Endodermal cell (in vitro differentiated cells): Measurements from ENCODE around the gene BEND7. TPM values are rescaled to one million over a fixed set of nuclear protein-coding genes. Genes with fewer than 3 reads are reported as not detected.

Experiments
- DNase-seq: peaks from one replicate; pipeline ENCODE4 v3.0.0-alpha.2; 2017
- H3K27ac ChIP-seq: 2 replicates; pipeline ENCODE4 v1.5.1; 2013; ENCODE audit warnings: mild to moderate bottlenecking, low read depth, low read length, moderate library complexity
- H3K27me3 ChIP-seq: 2 replicates; pipeline ENCODE4 v1.6.1; 2013; ENCODE audit warnings: mild to moderate bottlenecking, low read length, moderate library complexity; ENCODE audit not compliant: insufficient read depth, control insufficient read depth, poor library complexity, severe bottlenecking
- H3K36me3 ChIP-seq: 2 replicates; pipeline ENCODE4 v1.7.0; 2013; ENCODE audit warnings: mild to moderate bottlenecking, low read length, moderate library complexity; ENCODE audit not compliant: control insufficient read depth, insufficient read depth
- H3K4me1 ChIP-seq: one replicate; pipeline ENCODE4 v1.7.0; 2013; ENCODE audit warnings: low read length; ENCODE audit not compliant: control insufficient read depth, insufficient read depth
- H3K4me3 ChIP-seq: 2 replicates; pipeline ENCODE4 v1.5.1; 2013; ENCODE audit warnings: mild to moderate bottlenecking, low read length, moderate library complexity
- H3K9ac ChIP-seq: 2 replicates; pipeline ENCODE4 v1.6.1; 2013; ENCODE audit warnings: mild to moderate bottlenecking, low read length, moderate library complexity; ENCODE audit not compliant: poor library complexity, severe bottlenecking; ENCODE audit errors: extremely low read depth
- H3K9me3 ChIP-seq: 2 replicates; pipeline ENCODE4 v1.6.1; 2013; ENCODE audit warnings: mild to moderate bottlenecking, low read length, moderate library complexity; ENCODE audit not compliant: control insufficient read depth
- H3K27ac Mint-ChIP-seq: 2 replicates; pipeline ENCODE4 v1.8.0; 2020; ENCODE audit warnings: mixed read lengths
- H3K27me3 Mint-ChIP-seq: 2 replicates; pipeline ENCODE4 v1.8.0; 2021; ENCODE audit warnings: mild to moderate bottlenecking, mixed read lengths; ENCODE audit not compliant: insufficient read depth
- H3K36me3 Mint-ChIP-seq: 2 replicates; pipeline ENCODE4 v1.8.0; 2020; ENCODE audit warnings: low read depth, mixed read lengths
- H3K4me1 Mint-ChIP-seq: 2 replicates; pipeline ENCODE4 v1.8.0; 2020; ENCODE audit warnings: mixed read lengths
- H3K4me3 Mint-ChIP-seq: 2 replicates; pipeline ENCODE4 v1.8.0; 2020; ENCODE audit warnings: mild to moderate bottlenecking, moderate library complexity, mixed read lengths
- H3K9me3 Mint-ChIP-seq: 2 replicates; pipeline ENCODE4 v1.8.0; 2020; ENCODE audit warnings: mild to moderate bottlenecking, mixed read lengths
- WGBS, 2 experiments: methylation state at CpG; one replicate each; pipeline versions ENCODE4 v1.1.5 to v1.1.7; 2013; ENCODE audit warnings: missing lambda C conversion rate in 2 of 2, mixed read lengths in 1 of 2; ENCODE audit not compliant: insufficient coverage in 1 of 2, insufficient read length in 1 of 2; 5-methylcytosine and 5-hydroxymethylcytosine counted together
- total RNA-seq, 2 donors: library from RNA; stranded (reverse); fragmentation: NEBNext Ultra II Directional in 1 of 2; extraction: Animal tissue kit (Norgen Biotek cat#: 25700) in 1 of 2; gene quantifications; 2 replicates in 1 of 2; 3 replicates in 1 of 2; pipeline ENCODE4 v1.2.1, GENCODE V29; 2021
- TF ChIP-seq, protein P1 (sequence below): fragments of 200-600 bp; sonication (generic); conservative IDR thresholded peaks from 2 replicates; pipeline ENCODE4 v1.5.0; 2021; ENCODE audit warnings: antibody characterized with exemption, mild to moderate bottlenecking

BEND7 gene
- total RNA-seq, 2 donors from 2014 or later: 5.3 to 5.7 TPM

GRCh38 chr10:13421382-13421917 is 107.4 kb downstream of the BEND7 start:
- H3K9ac ChIP-seq: no peak overlapping the region
- H3K27me3 Mint-ChIP-seq: peaks cover under 1% of the 10 kb centered on the region
- TF ChIP-seq, protein P1, sequence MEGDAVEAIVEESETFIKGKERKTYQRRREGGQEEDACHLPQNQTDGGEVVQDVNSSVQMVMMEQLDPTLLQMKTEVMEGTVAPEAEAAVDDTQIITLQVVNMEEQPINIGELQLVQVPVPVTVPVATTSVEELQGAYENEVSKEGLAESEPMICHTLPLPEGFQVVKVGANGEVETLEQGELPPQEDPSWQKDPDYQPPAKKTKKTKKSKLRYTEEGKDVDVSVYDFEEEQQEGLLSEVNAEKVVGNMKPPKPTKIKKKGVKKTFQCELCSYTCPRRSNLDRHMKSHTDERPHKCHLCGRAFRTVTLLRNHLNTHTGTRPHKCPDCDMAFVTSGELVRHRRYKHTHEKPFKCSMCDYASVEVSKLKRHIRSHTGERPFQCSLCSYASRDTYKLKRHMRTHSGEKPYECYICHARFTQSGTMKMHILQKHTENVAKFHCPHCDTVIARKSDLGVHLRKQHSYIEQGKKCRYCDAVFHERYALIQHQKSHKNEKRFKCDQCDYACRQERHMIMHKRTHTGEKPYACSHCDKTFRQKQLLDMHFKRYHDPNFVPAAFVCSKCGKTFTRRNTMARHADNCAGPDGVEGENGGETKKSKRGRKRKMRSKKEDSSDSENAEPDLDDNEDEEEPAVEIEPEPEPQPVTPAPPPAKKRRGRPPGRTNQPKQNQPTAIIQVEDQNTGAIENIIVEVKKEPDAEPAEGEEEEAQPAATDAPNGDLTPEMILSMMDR: no peak
- H3K4me1 Mint-ChIP-seq: no peaks in the 10 kb centered on the region
- no peaks in the 10 kb centered on the region for H3K27me3 ChIP-seq
- no peaks in the 10 kb centered on the region for H3K36me3 Mint-ChIP-seq
- DNase-seq: no peak
- 99 to 100% methylated on average over 1 to 2 of the region's 2 CpGs for WGBS, 2 experiments
- no peak overlapping the region for H3K27ac Mint-ChIP-seq
- H3K4me3 ChIP-seq: no peak overlapping the region
- no peaks in the 10 kb centered on the region for H3K9me3 ChIP-seq
- H3K27ac ChIP-seq: no peak overlapping the region
- H3K4me3 Mint-ChIP-seq: no peak overlapping the region
- H3K4me1 ChIP-seq: no peaks in the 10 kb centered on the region
- peaks cover 1% of the 10 kb centered on the region for H3K9me3 Mint-ChIP-seq
- no peaks in the 10 kb centered on the region for H3K36me3 ChIP-seq

GRCh38 chr10:13420532-13421307 is 108.1 kb downstream of the BEND7 start:
- H3K4me1 ChIP-seq: no peaks in the 10 kb centered on the region
- H3K9me3 Mint-ChIP-seq: peaks cover 1% of the 10 kb centered on the region
- no peaks in the 10 kb centered on the region for H3K36me3 Mint-ChIP-seq
- H3K9me3 ChIP-seq: no peaks in the 10 kb centered on the region
- H3K27me3 Mint-ChIP-seq: no peaks in the 10 kb centered on the region
- no peak overlapping the region for H3K9ac ChIP-seq
- H3K4me3 ChIP-seq: no peak overlapping the region
- no peak overlapping the region for H3K4me3 Mint-ChIP-seq
- no peaks in the 10 kb centered on the region for H3K36me3 ChIP-seq
- 91 to 94% methylated on average over 10 to 13 of the region's 13 CpGs for WGBS, 2 experiments
- H3K27me3 ChIP-seq: no peaks in the 10 kb centered on the region
- H3K27ac Mint-ChIP-seq: no peak overlapping the region
- no peaks in the 10 kb centered on the region for H3K4me1 Mint-ChIP-seq
- DNase-seq: no peak
- no peak overlapping the region for H3K27ac ChIP-seq
- TF ChIP-seq, protein P1: no peak

DNA sequence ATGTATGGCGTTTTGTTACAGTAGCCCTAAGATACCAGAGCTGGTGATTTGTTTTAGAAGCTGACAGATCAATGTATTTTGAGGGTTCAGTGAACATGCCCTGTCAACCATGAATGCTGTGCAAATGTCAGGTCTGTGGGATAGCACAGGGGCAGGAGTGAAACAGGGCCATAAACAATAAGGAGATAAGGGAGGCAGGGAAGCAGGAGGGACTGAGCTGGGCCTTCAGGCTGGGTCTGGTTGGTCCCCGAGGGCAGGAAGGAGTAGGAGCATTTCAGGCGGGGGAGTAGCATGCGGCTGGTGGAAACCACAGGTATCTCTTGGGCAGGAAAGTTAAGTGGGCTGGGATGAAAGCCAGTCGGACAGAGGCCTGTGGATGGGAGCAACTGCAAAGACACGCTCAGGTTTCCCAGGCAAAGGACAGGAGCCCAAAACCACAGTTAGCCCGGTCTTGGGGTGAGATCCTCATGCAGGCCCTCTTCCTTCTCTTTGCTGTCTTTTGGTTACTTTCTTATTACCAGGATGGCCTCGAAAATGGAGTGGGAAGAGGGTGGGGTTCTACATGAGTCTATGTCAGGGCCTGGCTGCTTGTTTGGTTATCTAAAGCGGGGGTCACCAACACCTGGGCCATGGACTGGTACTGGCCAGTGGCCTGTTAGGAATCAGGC is 111.2 kb downstream of the BEND7 start:
- H3K36me3 ChIP-seq: no peaks in the 10 kb centered on the region
- H3K4me3 Mint-ChIP-seq: no peak overlapping the region
- H3K27ac ChIP-seq: no peak overlapping the region
- H3K4me3 ChIP-seq: no peak overlapping the region
- H3K4me1 ChIP-seq: no peaks in the 10 kb centered on the region
- H3K4me1 Mint-ChIP-seq: no peaks in the 10 kb centered on the region
- H3K27me3 ChIP-seq: no peaks in the 10 kb centered on the region
- no peak for DNase-seq
- WGBS, 2 experiments: 92 to 96% methylated on average over 7 to 9 of the region's 9 CpGs
- TF ChIP-seq, protein P1: no peak
- H3K36me3 Mint-ChIP-seq: no peaks in the 10 kb centered on the region
- H3K9ac ChIP-seq: no peak overlapping the region
- peak overlapping the region; percentile 32 for H3K27ac Mint-ChIP-seq
- H3K9me3 Mint-ChIP-seq: peaks cover 17% of the 10 kb centered on the region
- peaks cover 7% of the 10 kb centered on the region for H3K27me3 Mint-ChIP-seq
- peaks cover 10% of the 10 kb centered on the region for H3K9me3 ChIP-seq
